ENCODE results near the gene TMEM109.

TMEM109 gene

GRCh38 chr11:60879971-60880588 is 33.9 kb upstream of the TMEM109 start:
- no peak for TF ChIP-seq CTCF (IDR thresholded peaks at IDR 0.05)
- Histone ChIP-seq H3K27ac (no peak overlapping the region), H3K4me3 (no peak overlapping the region)
- no peak for DNase-seq (ENCODE audit: low spot score)

GRCh38 chr11:60880643-60881282 is 33.2 kb upstream of the TMEM109 start:
- Histone ChIP-seq H3K4me3 (no peak overlapping the region), H3K27ac (no peak overlapping the region)
- TF ChIP-seq CTCF (IDR thresholded peaks at IDR 0.05) = no peak
- no peak for DNase-seq (ENCODE audit: low spot score)

- TF ChIP-seq CTCF (IDR thresholded peaks at IDR 0.05) = no peak
- no peak for DNase-seq (ENCODE audit: low spot score)
- no peak overlapping the region for H3K27ac ChIP-seq
- H3K4me3 ChIP-seq = no peak overlapping the region
These were observed 26.4 kb upstream of the TMEM109 start for GRCh38 chr11:60887556-60887955.

GRCh38 chr11:60889869-60890311 is 24.1 kb upstream of the TMEM109 start:
- Histone ChIP-seq H3K4me3 (no peak overlapping the region), H3K27ac (no peak overlapping the region)
- no peak for TF ChIP-seq CTCF (IDR thresholded peaks at IDR 0.05)
- DNase-seq (ENCODE audit: low spot score) = no peak

- no peak for DNase-seq (ENCODE audit: low spot score)
- no peak overlapping the region for H3K4me3 ChIP-seq
- no peak for TF ChIP-seq CTCF (IDR thresholded peaks at IDR 0.05)
- H3K27ac ChIP-seq = no peak overlapping the region
These were observed 23.3 kb upstream of the TMEM109 start for GRCh38 chr11:60890696-60891095.

- H3K27ac ChIP-seq = no peak overlapping the region
- TF ChIP-seq CTCF (IDR thresholded peaks at IDR 0.05) = no peak
These were observed 22.7 kb upstream of the TMEM109 start for GRCh38 chr11:60891103-60891741.

GRCh38 chr11:60895687-60896086 is 18.3 kb upstream of the TMEM109 start:
- Histone ChIP-seq H3K27ac (no peak overlapping the region), H3K4me3 (no peak overlapping the region)
- TF ChIP-seq CTCF (IDR thresholded peaks at IDR 0.05) = no peak
- no peak for DNase-seq (ENCODE audit: low spot score)

More at GRCh38 chr11:60891103-60891741, 22.7 kb upstream of the TMEM109 start:
- no peak for DNase-seq (ENCODE audit: low spot score)
- H3K4me3 ChIP-seq = no peak overlapping the region
